ENCODE results near the gene OPTC.

The OPTC gene

DNA sequence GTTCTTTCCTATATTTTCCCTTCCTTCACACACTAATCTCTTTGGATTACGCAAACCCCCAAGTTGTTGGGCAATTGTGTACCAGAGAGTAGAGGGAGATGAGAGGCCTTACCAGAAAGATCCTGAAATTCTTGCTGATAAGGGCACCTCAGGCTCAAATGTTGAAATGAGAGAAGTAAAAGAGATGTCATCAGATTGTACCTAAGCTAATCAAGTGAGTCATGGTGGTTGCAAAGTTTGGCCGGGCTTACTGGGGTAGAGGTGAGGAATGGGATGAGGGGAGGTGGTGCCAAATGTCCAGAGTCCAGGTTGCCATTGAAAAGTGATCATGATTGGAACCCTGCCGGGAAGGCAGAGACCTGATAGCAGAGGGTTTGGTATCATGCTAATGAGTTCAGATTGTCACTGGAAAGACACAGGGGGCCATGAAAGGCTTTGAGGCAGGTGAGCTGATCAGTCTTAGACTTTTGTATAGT is 43.1 kb downstream of the OPTC start:
- no peak for DNase-seq (ENCODE audit: low spot score)

DNA sequence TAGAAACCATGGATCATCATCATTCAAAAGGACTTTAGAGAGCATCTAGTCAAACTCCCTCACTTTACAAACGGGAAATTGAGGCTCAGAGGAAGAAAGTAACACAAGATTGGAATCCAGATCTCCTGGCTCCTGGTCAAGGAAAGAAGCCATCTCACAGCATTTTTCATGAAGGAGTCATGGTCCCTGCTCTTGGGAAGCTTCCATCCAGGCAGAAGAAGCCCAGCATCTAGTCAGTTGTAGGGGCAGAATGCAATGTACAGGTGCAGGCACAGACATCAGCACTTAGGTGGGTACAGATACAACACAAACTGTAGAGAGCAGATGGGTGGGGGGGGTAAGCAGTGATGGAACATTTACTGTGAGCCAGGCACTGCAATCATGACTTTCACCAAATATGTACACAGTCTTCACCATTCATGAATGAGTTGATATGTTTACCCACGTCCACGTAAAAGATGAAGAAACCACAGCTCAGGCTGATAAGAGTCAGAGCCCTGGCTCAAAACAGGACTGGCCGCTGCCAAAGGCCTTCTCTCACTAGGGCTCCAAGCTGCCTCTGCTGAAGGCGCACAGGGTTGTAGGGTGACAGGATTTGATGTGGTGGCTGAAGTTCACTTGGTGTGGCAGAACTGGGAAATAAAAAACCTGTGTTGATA is 44.0 kb downstream of the OPTC start:
- no peak for DNase-seq (ENCODE audit: low spot score)

DNA sequence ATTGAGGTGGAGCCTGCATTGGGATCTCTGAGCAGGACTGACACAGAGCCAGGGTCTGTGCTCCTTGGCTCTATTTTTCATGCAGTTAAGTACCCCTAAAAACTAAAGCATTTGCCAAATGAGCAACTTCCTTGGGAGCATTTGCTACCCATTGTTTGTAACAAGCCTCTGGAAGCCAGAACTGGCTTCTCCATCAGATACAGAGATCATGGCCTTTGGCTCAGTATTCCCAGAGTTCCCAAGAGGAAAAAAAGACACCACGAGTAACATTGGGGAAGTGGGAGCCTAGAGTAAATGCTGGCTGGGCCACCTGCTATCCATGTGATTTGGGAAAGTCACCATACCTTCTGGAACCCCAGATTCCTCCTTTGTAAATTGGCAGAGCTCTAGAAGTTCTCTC is 44.8 kb downstream of the OPTC start:
- DNase-seq (ENCODE audit: low spot score), result no peak

DNA sequence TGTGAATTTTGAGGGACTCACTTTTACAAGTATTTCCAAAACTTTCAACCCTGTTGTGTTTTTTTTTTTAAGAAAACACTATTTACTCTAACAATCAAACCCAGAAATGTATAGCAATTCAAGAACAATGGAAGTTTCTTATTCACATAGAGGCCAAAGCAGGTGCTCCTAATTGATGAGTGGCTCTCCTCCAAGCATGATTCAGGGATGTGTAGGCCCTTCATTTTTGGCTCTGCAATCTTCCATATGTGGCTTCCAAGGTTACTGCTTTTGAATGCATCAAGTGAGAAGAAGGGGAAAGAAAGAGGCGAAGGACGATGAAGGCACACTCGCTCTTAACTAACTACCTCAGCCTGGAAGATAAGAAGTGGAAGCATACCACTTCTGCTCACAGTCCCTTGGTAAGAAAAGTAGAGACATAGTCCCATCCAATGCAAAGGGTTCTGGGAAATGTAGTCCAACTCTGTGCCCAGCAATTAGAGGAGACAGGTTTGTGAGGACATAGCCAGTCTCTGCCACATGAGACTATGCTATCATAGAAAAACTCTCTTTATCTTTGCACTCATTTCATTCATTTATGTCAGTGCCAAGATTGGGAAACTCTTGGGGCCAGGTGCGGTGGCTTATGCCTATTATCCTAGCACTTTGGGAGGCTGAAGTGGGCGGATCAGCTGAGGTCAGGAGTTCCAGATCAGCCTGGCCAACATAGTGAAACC is 46.0 kb downstream of the OPTC start:
- DNase-seq (ENCODE audit: low spot score), result no peak

DNA sequence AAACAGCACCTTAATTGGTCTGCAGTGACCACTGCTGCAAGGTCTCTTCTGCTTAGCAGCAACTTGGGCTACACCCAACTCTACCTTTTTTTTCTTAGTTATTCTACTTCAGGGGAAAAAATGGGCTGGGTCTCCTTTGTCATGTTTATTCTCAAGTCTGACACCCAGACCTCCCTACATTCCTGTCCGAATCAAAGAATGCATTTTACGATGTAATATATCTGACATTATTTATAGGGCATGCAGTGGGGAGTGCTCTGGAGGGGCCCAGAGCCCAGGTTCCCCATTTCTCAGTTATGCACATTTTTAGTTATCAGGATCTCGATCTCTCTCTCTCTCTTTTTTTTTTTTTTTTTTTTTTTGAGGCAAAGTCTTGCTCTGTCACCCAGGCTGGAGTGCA is 50.5 kb downstream of the OPTC start:
- DNase-seq (ENCODE audit: low spot score), result no peak

DNA sequence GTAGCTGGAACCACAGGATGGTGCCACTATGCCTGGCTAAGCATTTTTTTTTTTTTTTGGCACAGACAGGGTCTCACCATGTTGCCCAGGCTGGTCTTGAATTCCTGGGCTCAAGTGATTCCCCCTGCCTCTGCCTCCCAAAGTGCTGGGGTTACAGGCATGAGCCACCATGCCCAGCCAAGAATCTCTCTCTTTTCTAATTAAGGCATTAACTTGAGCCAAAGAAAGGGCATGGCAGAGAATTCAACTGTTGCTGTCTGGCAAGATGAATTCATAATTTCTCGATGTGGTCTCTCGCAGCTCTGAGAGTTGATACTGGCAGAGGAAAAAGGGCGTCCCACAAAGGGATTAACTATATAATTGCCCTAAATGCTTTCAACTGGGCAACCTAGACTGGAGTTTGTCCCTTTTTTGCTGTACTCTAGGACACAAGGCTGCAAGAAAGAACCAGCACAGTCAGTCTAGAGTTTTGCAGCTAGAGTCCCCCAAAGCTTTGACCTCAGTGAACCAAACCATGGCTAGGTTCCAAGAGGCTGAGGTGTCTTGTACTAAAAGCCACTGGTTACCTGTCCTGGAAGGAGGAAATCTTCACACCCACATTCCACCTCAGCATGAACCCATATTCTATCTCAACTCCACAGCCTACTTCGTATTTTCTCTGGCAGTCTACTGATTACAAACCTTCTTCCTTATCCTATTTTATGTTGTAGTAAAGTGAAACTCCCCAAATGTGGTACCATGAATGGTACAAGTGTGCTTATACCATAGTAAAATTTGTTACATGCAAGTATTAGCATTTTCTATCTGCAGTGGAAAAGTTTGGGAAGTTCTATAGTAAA is 51.2 kb downstream of the OPTC start:
- no peak for DNase-seq (ENCODE audit: low spot score)

DNA sequence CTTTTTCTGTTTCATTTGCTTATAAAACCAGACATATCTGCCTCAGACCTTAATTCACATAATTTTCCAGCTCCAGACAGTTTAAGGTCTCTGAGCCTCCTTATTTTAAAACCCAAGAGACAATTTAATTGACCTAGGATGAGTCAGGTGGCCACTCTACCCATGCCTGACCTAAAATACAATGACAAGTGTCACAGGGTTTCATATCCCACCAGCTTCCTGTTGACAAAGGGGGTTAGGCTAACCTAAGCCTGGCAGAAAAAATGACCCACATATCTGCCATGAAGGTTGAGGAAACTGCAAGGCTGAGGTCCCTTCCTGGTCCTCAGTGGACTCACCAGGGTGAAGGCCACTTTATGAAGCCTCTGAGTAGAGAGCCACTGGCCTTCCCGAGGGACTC is 52.3 kb downstream of the OPTC start:
- DNase-seq (ENCODE audit: low spot score), result no peak

DNA sequence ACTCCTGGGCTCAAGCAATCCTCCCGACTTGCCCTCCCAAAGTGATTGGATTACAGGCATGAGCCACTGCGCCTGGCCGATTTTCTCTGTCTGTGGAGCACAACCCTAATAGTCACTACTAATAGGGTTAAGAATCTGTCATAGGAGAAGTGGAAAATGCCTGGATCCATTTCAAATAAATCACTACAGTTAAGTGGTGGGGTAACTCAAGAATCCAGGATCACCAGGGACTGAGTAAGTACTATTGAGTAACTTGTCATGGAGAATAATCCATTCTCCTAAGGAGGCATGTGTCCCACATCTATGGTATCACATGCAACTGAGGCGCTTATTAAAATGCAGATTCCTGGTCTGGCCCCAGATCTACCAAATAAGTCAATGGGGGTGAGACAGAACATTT is 53.2 kb downstream of the OPTC start:
- DNase-seq (ENCODE audit: low spot score), result no peak

DNA sequence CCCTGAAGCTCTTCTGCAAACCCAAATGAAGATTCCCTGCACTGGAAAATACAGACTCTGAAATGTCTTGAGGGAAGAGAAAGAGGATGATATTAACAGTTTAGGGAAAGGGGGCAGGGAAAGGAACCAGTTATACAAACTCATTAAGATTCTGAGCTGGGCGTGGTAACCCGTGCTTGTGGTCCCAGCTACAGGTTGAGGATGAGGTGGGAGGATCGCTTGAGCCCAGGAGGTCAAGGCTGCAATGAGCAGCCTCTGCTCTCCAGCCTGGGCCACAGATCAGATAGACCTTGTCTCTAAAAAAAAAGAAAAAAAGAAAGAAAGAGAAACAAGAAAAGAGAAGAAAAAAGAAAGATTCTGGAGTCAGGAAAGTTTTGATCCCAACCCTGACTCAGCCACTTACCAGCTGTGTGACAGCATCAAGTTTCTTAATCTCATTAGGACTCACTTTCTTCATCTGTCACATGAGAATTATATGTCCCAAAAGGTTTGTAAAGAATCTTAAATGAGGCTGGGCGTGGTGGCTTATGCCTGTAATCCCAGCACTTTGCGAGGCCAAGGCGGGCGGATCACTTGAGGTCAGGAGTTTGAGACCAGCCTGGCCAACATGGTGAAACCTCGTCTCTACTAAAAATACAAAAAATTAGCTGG is 53.9 kb downstream of the OPTC start:
- DNase-seq (ENCODE audit: low spot score), result no peak

DNA sequence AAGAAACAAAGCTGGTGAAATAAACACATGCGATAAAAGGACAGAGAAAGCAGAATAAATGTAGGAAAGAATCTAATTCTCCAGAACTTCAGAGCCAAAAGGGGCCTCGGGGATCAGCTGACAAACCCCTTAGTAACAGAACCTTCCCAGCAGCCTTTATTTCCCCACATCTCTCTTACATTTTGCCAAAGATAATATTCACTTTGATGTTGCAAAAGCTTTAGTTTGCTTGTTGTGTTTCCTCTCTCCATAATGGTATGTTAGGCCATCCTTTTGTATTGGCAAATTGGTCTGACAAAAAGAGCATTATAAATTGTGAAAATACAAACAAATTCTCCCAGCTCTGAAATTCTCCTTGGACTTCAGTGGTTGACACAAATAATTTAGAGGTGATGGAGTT is 54.9 kb downstream of the OPTC start:
- no peak for DNase-seq (ENCODE audit: low spot score)

DNA sequence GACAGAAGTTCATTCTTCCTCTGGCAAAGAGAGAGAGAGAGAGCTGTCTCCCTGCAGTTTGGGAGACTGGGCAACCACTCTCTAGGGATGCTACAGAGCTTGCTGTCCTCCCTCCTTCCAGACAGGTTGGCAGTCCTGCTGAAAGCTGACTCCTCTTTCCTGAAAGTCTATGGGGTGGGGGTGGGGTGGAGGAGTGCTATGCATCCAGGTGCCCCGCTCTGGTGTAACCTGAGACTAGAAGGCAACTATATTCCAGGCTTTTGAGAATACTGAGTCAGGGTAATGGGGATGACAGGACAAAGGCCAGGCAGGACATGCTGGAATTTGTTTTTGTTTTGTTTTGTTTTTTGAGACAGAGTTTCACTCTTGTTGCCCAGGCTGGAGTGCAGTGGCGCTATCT is 55.4 kb downstream of the OPTC start:
- DNase-seq (ENCODE audit: low spot score), result no peak

DNA sequence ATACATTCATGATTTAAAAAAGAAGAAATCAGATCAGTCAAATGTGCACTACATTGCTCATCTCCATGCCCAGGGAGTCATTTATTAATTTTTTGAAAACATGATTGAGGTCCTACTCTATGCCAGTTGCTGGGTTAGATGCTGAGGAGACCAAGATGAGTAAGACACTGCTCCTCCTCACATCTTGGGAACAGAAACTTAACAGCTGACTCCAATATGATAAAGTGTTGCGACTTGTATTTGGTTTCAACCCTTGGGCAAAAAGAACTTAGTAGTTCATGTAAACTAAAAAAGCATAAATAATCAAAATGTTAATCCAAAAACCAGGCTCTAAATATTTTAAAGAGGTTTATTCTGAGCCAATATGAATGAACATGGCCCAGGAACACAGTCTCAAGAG is 56.9 kb downstream of the OPTC start:
- no peak for DNase-seq (ENCODE audit: low spot score)

DNA sequence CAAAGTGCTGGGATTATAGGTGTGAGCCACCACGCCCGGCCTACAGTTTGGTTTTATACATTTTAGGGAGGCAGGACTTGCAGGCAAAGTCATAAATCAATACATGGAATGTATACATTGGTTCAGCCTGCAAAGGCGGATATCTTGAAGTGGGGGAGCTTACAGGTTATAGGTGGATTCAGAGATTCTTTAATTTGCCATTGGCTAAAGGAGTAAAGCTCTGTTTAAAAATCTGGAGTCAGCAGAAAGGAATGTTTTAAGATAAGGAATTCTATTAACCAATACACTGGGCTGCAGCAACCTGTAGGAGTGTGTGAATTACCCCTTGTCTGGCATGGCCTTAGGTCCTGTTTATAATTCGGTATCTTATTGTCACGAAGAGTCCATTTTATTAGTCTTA is 57.6 kb downstream of the OPTC start:
- no peak for DNase-seq (ENCODE audit: low spot score)

DNA sequence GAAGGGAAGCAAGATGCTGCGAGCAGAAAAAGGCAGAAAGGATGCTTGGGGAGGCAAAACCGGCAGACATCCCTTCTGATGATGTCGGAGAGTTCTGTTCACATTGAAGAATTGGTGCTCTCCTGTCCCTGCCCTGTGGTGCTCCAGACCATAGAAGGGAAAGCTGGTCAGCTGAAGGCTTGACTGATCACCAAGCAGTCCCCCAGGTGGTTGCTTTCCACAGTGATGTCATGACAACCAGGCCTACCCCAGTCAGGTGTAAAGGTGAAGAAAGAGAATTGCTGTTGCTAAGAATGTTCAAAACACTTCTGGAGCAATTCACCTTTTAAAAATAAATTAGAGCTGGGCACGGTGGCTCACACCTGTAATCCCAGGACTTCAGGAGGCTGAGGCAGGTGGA is 59.5 kb downstream of the OPTC start:
- no peak for DNase-seq (ENCODE audit: low spot score)

DNA sequence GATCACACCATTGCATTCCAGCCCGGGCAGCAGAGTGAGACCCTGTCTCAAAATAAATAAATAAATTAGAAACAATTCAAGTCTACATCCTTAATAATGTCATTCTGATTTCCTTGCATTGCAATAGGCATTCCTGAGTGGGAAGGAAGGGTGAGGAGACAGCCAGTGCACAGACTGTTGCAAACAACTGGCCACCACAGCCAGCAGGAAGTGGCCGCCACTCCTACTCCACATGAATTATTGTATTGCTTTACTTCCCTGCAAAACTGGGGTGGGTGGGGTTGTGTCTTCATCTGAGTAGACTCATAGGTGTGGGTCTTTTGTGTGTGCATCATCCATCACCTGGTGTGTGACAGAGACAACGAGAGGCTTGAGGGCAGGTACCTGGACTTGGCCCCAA is 60.1 kb downstream of the OPTC start:
- DNase-seq (ENCODE audit: low spot score), result no peak

DNA sequence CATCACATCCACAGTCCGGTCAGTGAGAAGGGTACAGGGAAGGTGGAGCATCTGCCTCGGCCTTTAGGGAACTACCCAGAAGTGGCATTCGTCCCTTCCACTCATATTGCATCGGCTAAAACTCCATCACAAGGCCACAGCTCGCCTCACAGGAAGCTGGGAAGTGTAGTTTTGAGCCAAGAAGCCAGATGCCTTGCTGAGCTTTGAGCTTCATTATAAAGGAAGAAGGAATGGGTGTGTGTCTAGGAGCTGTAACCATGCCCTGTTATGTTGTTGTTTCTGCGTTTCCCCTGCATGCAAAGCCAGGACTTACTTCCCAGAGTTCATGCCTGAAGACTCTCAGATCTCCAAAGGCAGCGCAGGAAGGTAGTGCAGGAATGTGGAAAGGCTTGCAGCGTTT is 61.1 kb downstream of the OPTC start:
- no peak for DNase-seq (ENCODE audit: low spot score)

DNA sequence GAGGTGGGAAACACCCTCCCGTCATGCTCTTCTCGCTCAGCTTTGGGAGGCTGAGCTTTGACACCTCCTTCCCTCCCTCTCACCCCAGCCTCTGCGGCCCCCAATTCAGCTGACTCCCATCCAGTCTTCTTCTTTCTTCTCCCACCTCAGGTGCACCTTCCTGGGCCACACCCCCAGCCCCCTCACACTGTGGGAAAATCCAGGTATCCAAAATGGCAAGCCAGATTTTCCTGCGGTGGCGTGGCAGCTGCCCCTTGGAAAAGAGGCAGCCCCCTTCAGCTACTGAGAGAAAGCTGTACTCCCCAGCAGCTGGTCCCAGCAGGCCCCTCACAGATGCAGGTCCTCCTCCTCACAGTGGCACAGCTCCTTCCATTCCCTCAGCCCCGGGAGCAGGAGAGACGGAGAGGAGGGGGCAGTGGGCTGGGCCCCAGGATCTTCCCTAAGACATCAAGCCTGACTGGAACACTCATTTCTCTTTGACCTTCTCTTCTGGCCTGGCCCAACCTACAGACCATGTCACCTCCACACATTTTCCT is 61.6 kb downstream of the OPTC start:
- no peak for DNase-seq (ENCODE audit: low spot score)

DNA sequence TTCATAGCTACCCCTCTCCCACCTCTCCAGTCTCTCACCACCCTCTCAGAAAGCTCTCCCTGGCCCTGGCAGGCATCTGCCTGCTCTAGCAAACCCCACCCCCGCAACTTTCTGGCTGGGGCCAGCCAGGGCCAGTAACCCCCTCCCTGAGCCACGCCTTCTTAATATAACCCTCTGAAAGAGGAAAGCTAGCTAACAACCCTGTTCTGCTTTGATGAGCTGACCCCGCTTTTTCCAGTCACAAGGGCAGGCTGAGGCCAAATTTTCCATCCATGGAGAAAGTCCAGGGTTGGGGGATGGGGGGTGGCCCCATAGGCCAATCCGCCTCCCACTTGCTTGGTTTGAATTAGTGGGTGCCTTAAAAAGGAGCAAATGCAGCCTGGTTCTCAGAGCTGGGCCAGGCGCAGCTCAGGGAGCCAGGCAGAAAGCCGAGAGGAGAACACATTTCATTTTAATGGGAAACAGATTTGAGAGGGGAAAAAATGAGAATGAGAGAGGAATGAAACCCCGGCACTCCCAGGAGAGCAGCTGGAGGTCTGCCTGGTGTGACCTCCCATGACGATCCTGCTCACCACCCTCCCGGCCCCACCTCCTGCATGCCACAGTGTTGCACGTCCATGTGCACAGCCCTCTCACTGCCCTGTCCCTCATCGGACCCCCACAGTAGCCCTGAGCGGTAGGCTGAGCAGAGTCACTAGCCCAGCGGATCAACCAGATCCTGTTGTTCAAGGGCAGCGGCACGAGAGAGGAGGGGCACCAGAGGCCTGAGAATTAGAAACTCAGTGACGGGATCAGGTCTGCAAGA is 62.3 kb downstream of the OPTC start:
- DNase-seq (ENCODE audit: low spot score), result no peak

DNA sequence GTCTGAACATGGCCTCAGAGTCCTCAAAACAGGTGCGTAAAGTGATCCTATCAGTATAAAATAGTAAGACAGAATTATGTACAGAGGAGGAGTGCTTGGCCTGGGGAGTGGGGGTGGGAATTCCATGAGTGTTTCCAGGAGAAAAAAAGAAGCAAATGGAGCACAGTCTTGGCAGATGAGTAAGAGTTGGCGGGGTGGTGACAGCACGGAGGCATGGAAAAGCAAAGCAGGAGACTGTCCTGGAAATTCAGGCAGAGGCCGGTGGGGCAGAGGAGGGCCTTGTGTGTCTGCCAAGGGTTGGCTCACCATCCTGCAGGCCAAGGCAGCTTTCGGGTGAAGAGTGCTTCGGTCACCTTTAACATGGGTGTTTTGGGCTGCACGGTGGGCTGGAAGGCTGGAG is 63.4 kb downstream of the OPTC start:
- DNase-seq (ENCODE audit: low spot score), result no peak

DNA sequence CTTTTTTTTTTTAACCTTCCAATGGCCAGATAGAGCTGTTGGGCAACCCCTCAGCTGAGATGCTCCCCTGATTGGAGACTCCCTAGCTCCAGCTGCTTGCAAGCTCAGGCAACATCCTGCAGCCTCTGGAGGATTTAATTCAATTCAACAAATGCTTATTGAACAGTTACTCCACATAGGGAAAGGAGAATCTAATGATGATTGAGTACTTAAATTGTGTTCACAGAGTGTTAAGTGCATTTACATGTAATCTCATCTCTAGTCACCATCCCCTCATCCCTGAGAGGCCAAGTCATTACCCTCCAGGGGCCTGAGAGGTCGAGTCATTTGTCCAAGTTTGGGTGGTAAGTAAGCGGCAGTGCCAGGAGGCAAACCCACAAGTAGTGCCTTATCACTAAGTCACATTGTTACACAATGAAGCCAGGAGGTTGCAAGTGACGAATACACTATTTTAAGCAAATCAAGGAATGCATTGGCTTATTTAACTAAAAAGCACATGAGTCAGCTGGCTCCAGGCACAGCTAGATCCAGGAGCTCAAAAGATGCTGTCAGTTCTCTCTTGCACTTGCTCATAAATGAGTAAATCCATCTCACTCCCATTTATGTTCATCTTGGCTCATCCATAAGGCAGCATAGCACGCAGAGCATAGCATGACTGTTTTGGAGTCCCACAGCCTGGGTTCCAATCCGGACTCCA is 64.3 kb downstream of the OPTC start:
- no peak for DNase-seq (ENCODE audit: low spot score)
